ENCODE measurements around the gene BCLAF3. TPM values are rescaled to one million over a fixed set of nuclear protein-coding genes. Genes with fewer than 3 reads are reported as not detected.

Gene BCLAF3
- total and polyA plus RNA-seq, 8 donors: 11.1 to 20.5 (median 16.9) TPM

GRCh38 chrX:19954335-19955096 is 36.3 kb downstream of the BCLAF3 start:
- H3K27me3 ChIP-seq: peaks cover 0 to 2% of the 10 kb centered on the region in 2 donors
- intact Hi-C loops (cut with DNase I): no loop called here
- no peak overlapping the region for H3K4me3 ChIP-seq
- DNase-seq: peak in 2 of 4 donors; percentile 12 to 19
- H3K27ac ChIP-seq: no peak overlapping the region
- no peaks in the 10 kb centered on the region for H3K4me1 ChIP-seq
- H3K9me3 ChIP-seq: no peaks in the 10 kb centered on the region
- no peak for ATAC-seq
- H3K36me3 ChIP-seq: no peaks in the 10 kb centered on the region
- no peak for TF ChIP-seq CTCF (IDR thresholded peaks at IDR 0.05)

GRCh38 chrX:19953145-19953544 is 37.7 kb downstream of the BCLAF3 start:
- no peak for ATAC-seq
- Histone ChIP-seq H3K9me3 (no peaks in the 10 kb centered on the region), H3K4me1 (no peaks in the 10 kb centered on the region), H3K4me3 (no peak overlapping the region), H3K27me3 (peaks cover 0 to 2% of the 10 kb centered on the region in 2 donors), H3K36me3 (no peaks in the 10 kb centered on the region), H3K27ac (no peak overlapping the region)
- intact Hi-C loops (cut with DNase I): no loop called here
- DNase-seq: no peak
- no peak for TF ChIP-seq CTCF (IDR thresholded peaks at IDR 0.05)

- Histone ChIP-seq H3K4me1 (no peaks in the 10 kb centered on the region), H3K27ac (no peak overlapping the region), H3K27me3 (peaks cover 0 to 2% of the 10 kb centered on the region in 2 donors), H3K36me3 (no peaks in the 10 kb centered on the region), H3K9me3 (no peaks in the 10 kb centered on the region), H3K4me3 (no peak overlapping the region)
- DNase-seq (no peak), ATAC-seq (no peak)
- intact Hi-C loops (cut with DNase I): no loop called here
- no peak for TF ChIP-seq CTCF (IDR thresholded peaks at IDR 0.05)
These were observed 41.5 kb downstream of the BCLAF3 start for GRCh38 chrX:19949340-19949739.

- intact Hi-C loops (cut with DNase I): no loop called here
- TF ChIP-seq CTCF (IDR thresholded peaks at IDR 0.05): no peak
- H3K36me3 ChIP-seq: no peaks in the 10 kb centered on the region
- no peak overlapping the region for H3K4me3 ChIP-seq
- H3K9me3 ChIP-seq: no peaks in the 10 kb centered on the region
- ATAC-seq: no peak
- H3K27me3 ChIP-seq: no peaks in the 10 kb centered on the region
- DNase-seq: no peak
- H3K27ac ChIP-seq: no peak overlapping the region
- no peaks in the 10 kb centered on the region for H3K4me1 ChIP-seq
These were observed 43.2 kb downstream of the BCLAF3 start for GRCh38 chrX:19947612-19948011.

Small RNAs within 50 kb of the gene (microRNA-seq; reads per million reads assigned to microRNA genes)
- 34.4 to 49.6 reads per million in 2 donors for gene MIR23C

Other genes with a start within 250 kb of the BCLAF3 start
- 10 to 100 TPM; 46.4 to 47.3 TPM for gene SH3KBP1, start 103.5 kb downstream of the BCLAF3 start, total RNA-seq
- gene SH3KBP1, start 103.5 kb downstream of the BCLAF3 start, polyA plus RNA-seq (ENCODE audit: insufficient read length in 6 of 6): 10 to 100 TPM; 39.6 to 54.6 (median 47.4) TPM
- gene MAP7D2, start 125.8 kb upstream of the BCLAF3 start, total RNA-seq: 1 to 10 TPM in 1 of 2 donors, under 1 TPM in 1; 0.45 to 1.5 TPM
- under 1 TPM; 0.31 to 0.47 (median 0.38) TPM for gene MAP7D2, start 125.8 kb upstream of the BCLAF3 start, polyA plus RNA-seq (ENCODE audit: insufficient read length in 6 of 6)
- gene EIF1AX, start 150.8 kb upstream of the BCLAF3 start, total RNA-seq: 10 to 100 TPM; 87.4 to 97.2 TPM
- 100 to 1,000 TPM in 3 of 6 donors, 10 to 100 TPM in 3; 80.1 to 125 (median 98.4) TPM for gene EIF1AX, start 150.8 kb upstream of the BCLAF3 start, polyA plus RNA-seq (ENCODE audit: insufficient read length in 6 of 6)

All from left lung (tissue), 10 donors.